SK-N-SH treated with all-trans-retinoic acid at 6 μM for 48 hours (cell line): ENCODE measurements around the gene ATP6V0E2.
A peak's percentile ranks its signal among the peaks of the same experiment; 100 is the strongest.

Experiments used
- ATAC-seq: fragments of 200-7000 bp; cut with Tn5 transposase; 3 replicates; pipeline ENCODE4 v1.9.1; 2020; ENCODE audit warnings: mild to moderate bottlenecking, moderate library complexity
- CREB5 ChIP-seq: fragments of 250-450 bp; sonication (Bioruptor Pico); IDR thresholded peaks from 2 replicates; pipeline ENCODE4 v1.5.1; 2020; ENCODE audit warnings: low read depth, mild to moderate bottlenecking, moderate library complexity
- CSDC2 ChIP-seq: fragments of 250-450 bp; sonication (Bioruptor Pico); IDR thresholded peaks from 2 replicates; pipeline ENCODE4 v1.5.0; 2020; ENCODE audit warnings: mild to moderate bottlenecking, moderate library complexity
- CSRNP3 ChIP-seq: fragments of 250-450 bp; sonication (Bioruptor Pico); IDR thresholded peaks from 2 replicates; pipeline ENCODE4 v1.5.1; 2021; ENCODE audit warnings: mild to moderate bottlenecking, moderate library complexity
- ESRRG ChIP-seq: fragments of 250-450 bp; sonication (Bioruptor Pico); IDR thresholded peaks from 2 replicates; pipeline ENCODE4 v1.6.1; 2021; ENCODE audit warnings: mild to moderate bottlenecking
- OSR1 ChIP-seq: fragments of 250-450 bp; sonication (Bioruptor Pico); IDR thresholded peaks from 2 replicates; pipeline ENCODE4 v1.8.0; 2022; ENCODE audit warnings: moderate library complexity, mild to moderate bottlenecking, inconsistent platforms
- PATZ1 ChIP-seq: fragments of 250-450 bp; sonication (Bioruptor Pico); IDR thresholded peaks from 2 replicates; pipeline ENCODE4 v1.8.0; 2020; ENCODE audit warnings: mild to moderate bottlenecking, moderate library complexity, borderline replicate concordance
- POU6F1 ChIP-seq: fragments of 250-450 bp; sonication (Bioruptor Pico); IDR thresholded peaks from 2 replicates; pipeline ENCODE4 v1.8.0; 2021; ENCODE audit warnings: low read depth, mild to moderate bottlenecking, moderate library complexity, borderline replicate concordance
- RARB ChIP-seq: fragments of 250-450 bp; sonication (Bioruptor Pico); IDR thresholded peaks from 2 replicates; pipeline ENCODE4 v1.8.0; 2021; ENCODE audit warnings: mild to moderate bottlenecking, moderate library complexity
- SNAI2 ChIP-seq: fragments of 250-450 bp; sonication (Bioruptor Pico); IDR thresholded peaks from 2 replicates; pipeline ENCODE4 v1.5.0; 2020; ENCODE audit warnings: mild to moderate bottlenecking, moderate library complexity
- TCF4 ChIP-seq: fragments of 250-450 bp; sonication (Bioruptor Pico); IDR thresholded peaks from 2 replicates; pipeline ENCODE4 v1.8.0; 2021; ENCODE audit warnings: mild to moderate bottlenecking, moderate library complexity, borderline replicate concordance
- TOX ChIP-seq: fragments of 250-450 bp; sonication (Bioruptor Pico); IDR thresholded peaks from 2 replicates; pipeline ENCODE4 v1.8.0; 2021; ENCODE audit warnings: mild to moderate bottlenecking, moderate library complexity, borderline replicate concordance
- TSHZ2 ChIP-seq: fragments of 250-450 bp; sonication (Bioruptor Pico); IDR thresholded peaks from 2 replicates; pipeline ENCODE4 v1.5.0; 2020; ENCODE audit warnings: mild to moderate bottlenecking, moderate library complexity
- ZFP3 ChIP-seq: fragments of 250-450 bp; sonication (Bioruptor Pico); IDR thresholded peaks from 2 replicates; pipeline ENCODE4 v1.5.0; 2020; ENCODE audit warnings: mild to moderate bottlenecking, moderate library complexity
- ZFP30 ChIP-seq: fragments of 450-650 bp; formaldehyde crosslinking; IDR thresholded peaks from 2 replicates; pipeline ENCODE4 v1.5.0; 2022; ENCODE audit warnings: mild to moderate bottlenecking, moderate library complexity
- ZNF565 ChIP-seq: fragments of 450-650 bp; formaldehyde crosslinking; conservative IDR thresholded peaks from 2 replicates; pipeline ENCODE4 v1.5.0; 2020; ENCODE audit warnings: low read depth, mild to moderate bottlenecking, moderate library complexity
- ZNF70 ChIP-seq: fragments of 450-650 bp; formaldehyde crosslinking; IDR thresholded peaks from 2 replicates; pipeline ENCODE4 v1.5.0; 2020; ENCODE audit warnings: mild to moderate bottlenecking, moderate library complexity
- ZNF8 ChIP-seq: fragments of 450-650 bp; formaldehyde crosslinking; IDR thresholded peaks from 2 replicates; pipeline ENCODE4 v1.5.0; 2020; ENCODE audit warnings: mild to moderate bottlenecking, moderate library complexity

Gene ATP6V0E2

GRCh38 chr7:149865437-149865836 is 8.3 kb upstream of the ATP6V0E2 start:
- TF ChIP-seq ZNF70 = no peak
- ATAC-seq = peak; percentile 15; the same call in 2 of the 3 replicates

GRCh38 chr7:149866139-149866778 is 7.5 kb upstream of the ATP6V0E2 start:
- TF ChIP-seq CSRNP3 (no peak), TOX (CRISPR knock-in tag) (no peak), SNAI2 (CRISPR knock-in tag) (no peak), CSDC2 (CRISPR knock-in tag) (no peak), PATZ1 (CRISPR knock-in tag) (no peak), TSHZ2 (CRISPR knock-in tag) (no peak), ESRRG (CRISPR knock-in tag) (no peak), ZNF565 (CRISPR knock-in tag) (no peak), ZFP3 (no peak)
- no peak for ATAC-seq

GRCh38 chr7:149866779-149867447 is 6.9 kb upstream of the ATP6V0E2 start:
- ATAC-seq = peak; percentile 19; the same call in 1 of the 3 replicates
- TF ChIP-seq TOX (CRISPR knock-in tag) = no peak
- TF ChIP-seq SNAI2 (CRISPR knock-in tag) = no peak
- no peak for TF ChIP-seq POU6F1 (CRISPR knock-in tag)
- no peak for TF ChIP-seq CREB5 (CRISPR knock-in tag)
- TF ChIP-seq ZNF8 = no peak
- TF ChIP-seq CSDC2 (CRISPR knock-in tag) = no peak
- no peak for TF ChIP-seq ZNF565 (CRISPR knock-in tag)
- TF ChIP-seq ZFP30 (CRISPR knock-in tag) = no peak
- TF ChIP-seq TCF4 = no peak
- TF ChIP-seq ZFP3 = no peak
- no peak for TF ChIP-seq RARB (CRISPR knock-in tag)
- TF ChIP-seq ZNF70 = no peak
- no peak for TF ChIP-seq ESRRG (CRISPR knock-in tag)
- no peak for TF ChIP-seq OSR1 (CRISPR knock-in tag)
- TF ChIP-seq PATZ1 (CRISPR knock-in tag) = no peak
- TF ChIP-seq, all 23 proteins: peak for 0
